GM06990 (cell line): Measurements from ENCODE around the gene CENPF.

Source experiments
- DNase-seq: peaks from one replicate; pipeline ENCODE4 v3.0.0-alpha.2; 2011; ENCODE audit not compliant: insufficient read length; ENCODE audit errors: extremely low read depth
- H3K27me3 ChIP-seq: replicated peaks from 2 replicates; pipeline ENCODE4 v1.6.0; 2011; ENCODE audit warnings: low read length; ENCODE audit not compliant: control insufficient read depth, insufficient read depth
- H3K36me3 ChIP-seq: 2 replicates; pipeline ENCODE4 v1.5.1; 2011; ENCODE audit warnings: low read length; ENCODE audit not compliant: control insufficient read depth, insufficient read depth
- H3K4me3 ChIP-seq: replicated peaks from 2 replicates; pipeline ENCODE4 v1.5.1; 2011; ENCODE audit warnings: low read depth, mild to moderate bottlenecking, control low read depth, low read length
- TF ChIP-seq, protein P1 (sequence below): IDR thresholded peaks from 2 replicates; pipeline ENCODE4 v1.5.1; 2011; ENCODE audit warnings: low read length, control low read depth, mild to moderate bottlenecking, inconsistent platforms; ENCODE audit not compliant: insufficient read depth, poor library complexity, severe bottlenecking

CENPF gene

DNA sequence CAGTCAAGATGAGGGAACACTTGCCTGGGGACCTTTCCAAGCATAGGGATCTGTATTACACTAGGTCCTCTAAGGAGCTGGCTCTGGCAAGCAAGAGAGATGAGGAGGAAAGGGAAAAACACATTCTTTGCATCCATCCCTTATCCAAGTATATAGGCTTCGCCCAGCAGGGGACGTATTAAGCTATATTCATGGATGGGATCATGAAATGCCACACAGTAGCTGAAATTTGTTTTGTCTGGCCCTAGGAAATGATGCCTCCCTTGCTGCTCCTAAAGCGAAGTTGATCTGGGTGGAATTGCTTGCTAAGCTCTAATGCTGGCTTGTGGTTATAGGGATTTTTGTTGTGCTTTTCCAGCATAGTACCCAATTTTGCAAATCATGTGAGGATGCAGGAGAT lies 32.1 kb downstream of the CENPF start:
- H3K36me3 ChIP-seq, result peaks cover 11% of the 10 kb centered on the region
- TF ChIP-seq, protein P1, sequence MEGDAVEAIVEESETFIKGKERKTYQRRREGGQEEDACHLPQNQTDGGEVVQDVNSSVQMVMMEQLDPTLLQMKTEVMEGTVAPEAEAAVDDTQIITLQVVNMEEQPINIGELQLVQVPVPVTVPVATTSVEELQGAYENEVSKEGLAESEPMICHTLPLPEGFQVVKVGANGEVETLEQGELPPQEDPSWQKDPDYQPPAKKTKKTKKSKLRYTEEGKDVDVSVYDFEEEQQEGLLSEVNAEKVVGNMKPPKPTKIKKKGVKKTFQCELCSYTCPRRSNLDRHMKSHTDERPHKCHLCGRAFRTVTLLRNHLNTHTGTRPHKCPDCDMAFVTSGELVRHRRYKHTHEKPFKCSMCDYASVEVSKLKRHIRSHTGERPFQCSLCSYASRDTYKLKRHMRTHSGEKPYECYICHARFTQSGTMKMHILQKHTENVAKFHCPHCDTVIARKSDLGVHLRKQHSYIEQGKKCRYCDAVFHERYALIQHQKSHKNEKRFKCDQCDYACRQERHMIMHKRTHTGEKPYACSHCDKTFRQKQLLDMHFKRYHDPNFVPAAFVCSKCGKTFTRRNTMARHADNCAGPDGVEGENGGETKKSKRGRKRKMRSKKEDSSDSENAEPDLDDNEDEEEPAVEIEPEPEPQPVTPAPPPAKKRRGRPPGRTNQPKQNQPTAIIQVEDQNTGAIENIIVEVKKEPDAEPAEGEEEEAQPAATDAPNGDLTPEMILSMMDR, result no peak
- H3K27me3 ChIP-seq, result no peaks in the 10 kb centered on the region
- DNase-seq, result no peak
- H3K4me3 ChIP-seq, result no peak overlapping the region

DNA sequence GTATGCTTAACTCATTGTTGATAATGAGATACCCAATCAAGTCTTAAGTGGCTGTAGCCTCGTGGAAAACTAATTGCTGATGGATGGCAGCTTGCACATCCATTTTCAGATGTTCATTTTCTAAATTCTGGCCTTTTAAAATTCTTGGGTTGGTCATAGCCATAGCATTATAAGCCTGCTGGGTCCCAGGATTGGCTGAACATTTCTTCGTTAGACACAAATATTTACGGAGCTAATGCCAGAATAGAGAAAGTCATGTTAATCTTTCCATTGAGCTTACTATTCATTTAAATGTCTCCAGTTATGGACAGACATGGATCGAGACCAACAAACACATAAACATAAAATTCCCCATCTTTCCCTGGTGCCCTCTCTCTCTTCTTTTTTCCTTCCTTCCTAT lies 32.5 kb downstream of the CENPF start:
- Histone ChIP-seq H3K27me3 (no peaks in the 10 kb centered on the region), H3K36me3 (peaks cover 7% of the 10 kb centered on the region), H3K4me3 (no peak overlapping the region)
- TF ChIP-seq, protein P1, result no peak
- no peak for DNase-seq

DNA sequence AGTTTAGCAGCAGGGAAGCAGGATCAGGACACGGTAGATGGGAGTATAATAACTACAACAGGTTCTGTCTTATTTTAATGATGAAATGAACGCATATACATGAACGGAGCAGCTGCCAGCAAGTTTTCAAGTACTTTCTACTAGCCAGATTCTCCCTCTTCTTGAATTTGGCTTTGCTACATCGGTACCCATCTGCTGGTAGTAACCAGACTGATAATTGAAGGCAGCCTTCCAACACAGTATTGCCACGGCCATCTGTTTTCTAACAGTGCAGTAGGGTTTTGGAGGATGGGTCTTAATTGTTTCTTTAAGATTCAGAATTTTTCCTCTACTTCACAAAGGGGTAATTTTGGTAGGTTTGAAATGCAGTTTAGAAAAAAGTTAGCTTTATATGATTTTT lies 33.4 kb downstream of the CENPF start:
- peaks cover 5% of the 10 kb centered on the region for H3K36me3 ChIP-seq
- TF ChIP-seq, protein P1, result no peak
- no peak overlapping the region for H3K4me3 ChIP-seq
- H3K27me3 ChIP-seq, result no peaks in the 10 kb centered on the region
- DNase-seq, result no peak

DNA sequence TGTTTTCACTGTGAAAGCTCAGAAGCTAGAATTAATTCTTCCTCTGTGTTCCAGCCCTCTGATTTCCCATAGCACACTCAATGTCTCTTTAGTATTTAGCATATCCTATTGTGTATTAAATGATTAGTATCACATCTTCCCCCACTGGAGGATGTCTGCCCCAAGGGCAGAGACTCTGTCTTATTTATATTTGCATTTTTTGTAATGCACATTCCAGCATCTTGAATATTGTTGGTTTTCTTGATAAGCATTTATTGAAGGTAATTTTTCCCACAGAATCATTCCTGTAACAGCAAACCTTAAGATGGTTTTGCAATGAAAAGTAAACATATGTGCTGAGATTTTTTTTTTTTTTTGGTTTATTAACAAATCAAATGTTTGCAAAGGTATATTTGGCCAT lies 34.1 kb downstream of the CENPF start:
- H3K4me3 ChIP-seq, result no peak overlapping the region
- TF ChIP-seq, protein P1, result no peak
- DNase-seq, result no peak
- H3K36me3 ChIP-seq, result peaks cover 5% of the 10 kb centered on the region
- H3K27me3 ChIP-seq, result no peaks in the 10 kb centered on the region

DNA sequence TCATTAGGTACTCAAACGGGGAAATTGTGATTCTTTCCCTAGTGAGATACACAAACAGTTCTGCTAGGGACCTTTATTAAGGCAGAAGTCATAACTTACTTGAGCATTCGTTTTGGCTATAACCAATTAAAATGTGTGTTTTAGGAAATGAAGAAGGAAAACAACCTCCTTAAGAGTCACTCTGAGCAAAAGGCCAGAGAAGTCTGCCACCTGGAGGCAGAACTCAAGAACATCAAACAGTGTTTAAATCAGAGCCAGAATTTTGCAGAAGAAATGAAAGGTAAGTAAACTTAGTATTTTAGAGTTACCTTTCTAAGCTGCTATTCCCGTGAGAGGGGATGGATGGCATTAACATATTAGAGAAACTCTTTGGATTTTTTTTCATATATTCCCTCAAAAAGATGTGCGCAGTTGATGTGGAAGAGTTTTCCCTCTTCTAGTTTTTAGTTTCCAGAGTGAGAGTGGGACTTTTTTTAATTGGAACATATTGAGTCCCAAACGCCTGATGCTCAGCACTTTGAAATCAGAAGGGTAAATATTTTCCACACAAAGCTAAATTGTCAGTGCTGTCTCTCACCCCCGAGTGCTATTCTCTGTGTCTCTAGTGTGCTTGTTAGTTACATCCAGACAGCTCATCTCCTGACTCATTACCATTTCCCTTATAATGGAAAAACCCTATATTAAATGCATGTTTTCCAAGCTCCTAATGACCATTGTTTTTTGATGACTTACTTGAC lies 34.9 kb downstream of the CENPF start:
- peaks cover 4% of the 10 kb centered on the region for H3K36me3 ChIP-seq
- TF ChIP-seq, protein P1, result peak; percentile 69
- DNase-seq, result no peak
- no peak overlapping the region for H3K4me3 ChIP-seq
- H3K27me3 ChIP-seq, result no peaks in the 10 kb centered on the region

DNA sequence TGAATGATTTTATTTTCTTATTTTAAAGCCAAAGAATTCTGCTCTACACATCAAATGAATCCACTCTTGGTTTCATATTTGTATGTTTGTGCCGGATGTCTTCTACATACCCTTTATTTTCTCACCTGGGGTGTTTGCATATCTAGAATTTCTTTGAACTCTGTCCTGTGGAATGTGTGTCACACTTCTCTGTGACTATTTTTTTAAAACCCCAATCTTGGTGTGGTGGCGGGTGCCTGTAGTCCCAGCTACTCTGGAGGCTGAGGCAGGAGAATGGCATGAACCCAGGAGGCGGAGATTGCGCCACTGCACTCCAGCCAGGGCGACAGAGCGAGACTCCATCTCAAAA lies 35.4 kb downstream of the CENPF start:
- H3K36me3 ChIP-seq, result peaks cover 6% of the 10 kb centered on the region
- no peaks in the 10 kb centered on the region for H3K27me3 ChIP-seq
- no peak for DNase-seq
- TF ChIP-seq, protein P1, result no peak
- no peak overlapping the region for H3K4me3 ChIP-seq
